Activated CD4-positive, alpha-beta memory T cell treated with anti-CD3 and anti-CD28 coated beads for 36 hours (primary cell): ENCODE results near the gene HEBP1. TPM values are rescaled to one million over a fixed set of nuclear protein-coding genes. Genes with fewer than 3 reads are reported as not detected.

ENCODE experiments used
- CTCF ChIA-PET: fragments of 350-600 bp; sonication (Branson Sonifier 250); formaldehyde crosslinking; loops from one replicate; lab custom pipeline; 2021; ENCODE audit warnings: antibody characterized with exemption, inconsistent platforms; lab: Charles Lee
- POLR2A ChIA-PET: fragments of 350-600 bp; sonication (Branson Sonifier 250); formaldehyde crosslinking; loops from one replicate; lab custom pipeline; 2021; ENCODE audit warnings: antibody characterized with exemption; lab: Charles Lee
- DNase-seq: peaks from one replicate; pipeline ENCODE4 v3.0.0-alpha.2; 2020
- H3K27ac Mint-ChIP-seq: one replicate; pipeline ENCODE4 v1.8.0; 2021; ENCODE audit warnings: mixed read lengths
- H3K27me3 Mint-ChIP-seq: one replicate; pipeline ENCODE4 v1.8.0; 2021; ENCODE audit warnings: mixed read lengths
- H3K36me3 Mint-ChIP-seq: one replicate; pipeline ENCODE4 v1.8.0; 2021; ENCODE audit warnings: mixed read lengths
- H3K4me1 Mint-ChIP-seq: one replicate; pipeline ENCODE4 v1.8.0; 2021; ENCODE audit warnings: low read depth, mixed read lengths
- H3K4me3 Mint-ChIP-seq: one replicate; pipeline ENCODE4 v1.8.0; 2021; ENCODE audit warnings: mild to moderate bottlenecking, mixed read lengths
- H3K9me3 Mint-ChIP-seq: one replicate; pipeline ENCODE4 v1.8.0; 2021; ENCODE audit warnings: mixed read lengths
- intact Hi-C: fragments of 100-400 bp; cut with micrococcal nuclease; formaldehyde crosslinking; loops from one replicate; pipeline ENCODE4 v1.15.1; 2023
- total RNA-seq, 2 experiments: library from RNA; stranded (reverse); gene quantifications; one replicate each; pipeline ENCODE4 v1.2.3, GENCODE V29; 2021

Gene HEBP1
- total RNA-seq, 2 experiments from 2014 or later: 20.5 to 22.4 TPM

DNA sequence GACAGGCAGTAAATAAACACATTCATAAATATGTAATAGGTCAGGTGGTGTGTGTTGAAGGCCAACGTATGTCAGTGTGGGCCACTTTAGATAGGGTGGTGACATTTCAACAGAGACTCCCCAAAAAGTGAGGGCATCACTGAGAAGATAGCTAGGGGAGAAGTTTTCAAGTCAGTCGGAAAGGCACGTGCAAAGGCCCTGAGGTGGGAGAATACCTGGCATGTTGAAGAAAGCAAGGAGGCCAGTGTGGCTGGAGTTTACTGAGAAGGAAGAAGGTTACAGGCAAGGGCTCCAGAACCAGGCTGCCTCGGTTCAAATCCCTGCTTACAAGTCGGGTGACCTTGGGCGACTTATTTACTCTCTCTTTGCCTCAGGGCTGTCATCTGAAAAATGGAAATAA, 11.0 kb upstream of the HEBP1 start:
- POLR2A ChIA-PET: no interaction called here
- no peaks in the 10 kb centered on the region for H3K9me3 Mint-ChIP-seq
- H3K27me3 Mint-ChIP-seq: no peaks in the 10 kb centered on the region
- CTCF ChIA-PET: no interaction called here
- H3K36me3 Mint-ChIP-seq: no peaks in the 10 kb centered on the region
- H3K4me1 Mint-ChIP-seq: no peaks in the 10 kb centered on the region
- no peak overlapping the region for H3K27ac Mint-ChIP-seq
- no peak for DNase-seq
- intact Hi-C loops: no loop called here
- H3K4me3 Mint-ChIP-seq: no peak overlapping the region

DNA sequence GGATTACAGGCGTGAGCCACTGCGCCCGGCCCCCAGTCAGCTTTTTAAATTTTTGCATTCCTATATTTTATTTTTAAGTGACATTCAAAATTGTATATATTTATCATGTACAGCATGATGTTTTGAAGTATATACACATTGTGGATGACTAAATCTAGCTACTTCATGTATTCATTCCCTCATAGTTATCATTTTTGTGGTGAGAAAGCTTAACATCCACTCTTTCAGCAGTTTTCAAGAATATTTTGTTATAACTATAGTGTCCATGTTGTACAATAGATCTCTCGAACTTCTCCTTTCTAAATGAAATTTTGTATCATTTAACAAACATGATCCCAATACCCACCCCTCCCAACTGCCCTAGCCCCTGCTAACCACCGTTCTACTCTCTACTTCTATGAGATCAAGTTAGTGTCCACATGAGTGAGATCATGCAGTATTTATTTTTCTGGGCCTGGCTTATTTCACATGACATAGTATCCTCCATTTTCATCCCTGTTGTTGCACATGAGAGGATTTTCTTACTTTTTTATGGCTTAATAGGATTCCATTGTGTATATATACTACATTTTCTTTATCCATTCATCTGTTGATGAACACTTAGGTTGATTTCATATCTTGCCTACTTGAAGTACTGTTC, 8.8 kb upstream of the HEBP1 start:
- intact Hi-C loops: no loop called here
- ChIA-PET POLR2A (no interaction called here), CTCF (no interaction called here)
- no peaks in the 10 kb centered on the region for H3K36me3 Mint-ChIP-seq
- H3K27me3 Mint-ChIP-seq: no peaks in the 10 kb centered on the region
- no peaks in the 10 kb centered on the region for H3K4me1 Mint-ChIP-seq
- no peak overlapping the region for H3K27ac Mint-ChIP-seq
- DNase-seq: no peak
- H3K4me3 Mint-ChIP-seq: no peak overlapping the region
- no peaks in the 10 kb centered on the region for H3K9me3 Mint-ChIP-seq

DNA sequence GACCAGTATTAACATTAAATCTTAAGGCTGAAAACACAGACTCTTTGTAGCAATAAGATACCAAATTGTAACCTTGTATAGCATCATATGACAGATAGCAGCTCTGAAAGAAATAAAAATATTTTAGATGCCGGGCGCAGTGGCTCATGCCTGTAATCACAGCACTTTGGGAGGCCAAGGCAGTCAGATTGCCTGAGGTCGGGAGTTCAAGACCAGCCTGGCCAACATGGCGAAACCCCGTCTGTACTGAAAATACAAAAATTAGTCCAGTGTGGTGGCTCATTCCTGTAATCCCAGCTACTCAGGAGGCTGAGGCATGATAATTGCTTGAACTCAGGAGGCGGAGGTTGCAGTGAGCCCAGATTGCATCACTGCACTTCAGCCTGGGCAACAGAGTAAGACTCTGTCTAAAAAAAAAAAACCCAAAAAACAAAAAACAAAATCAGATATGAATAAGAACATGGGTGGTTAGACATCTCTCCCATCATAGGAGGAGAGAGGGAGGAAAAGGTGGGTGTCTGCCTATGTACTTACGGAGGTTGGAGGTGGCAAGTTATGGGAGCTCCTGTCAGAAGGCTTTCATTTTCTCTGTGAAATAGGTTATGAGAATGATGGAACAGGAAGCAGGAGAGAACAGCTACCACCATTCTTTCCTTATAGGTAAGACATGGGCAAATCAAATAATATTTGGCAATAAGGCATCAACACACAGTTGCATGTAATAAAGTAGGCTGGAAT, 7.6 kb upstream of the HEBP1 start:
- H3K9me3 Mint-ChIP-seq: no peaks in the 10 kb centered on the region
- H3K36me3 Mint-ChIP-seq: no peaks in the 10 kb centered on the region
- ChIA-PET POLR2A (no interaction called here), CTCF (interaction anchor here (0.9 kb wide), 1 partner anchor 205 kb away, joined by 3 read pairs; no protein-coding TSS in a partner anchor)
- intact Hi-C loops: no loop called here
- H3K27ac Mint-ChIP-seq: no peak overlapping the region
- DNase-seq: no peak
- H3K27me3 Mint-ChIP-seq: no peaks in the 10 kb centered on the region
- H3K4me1 Mint-ChIP-seq: no peaks in the 10 kb centered on the region
- H3K4me3 Mint-ChIP-seq: no peak overlapping the region

DNA sequence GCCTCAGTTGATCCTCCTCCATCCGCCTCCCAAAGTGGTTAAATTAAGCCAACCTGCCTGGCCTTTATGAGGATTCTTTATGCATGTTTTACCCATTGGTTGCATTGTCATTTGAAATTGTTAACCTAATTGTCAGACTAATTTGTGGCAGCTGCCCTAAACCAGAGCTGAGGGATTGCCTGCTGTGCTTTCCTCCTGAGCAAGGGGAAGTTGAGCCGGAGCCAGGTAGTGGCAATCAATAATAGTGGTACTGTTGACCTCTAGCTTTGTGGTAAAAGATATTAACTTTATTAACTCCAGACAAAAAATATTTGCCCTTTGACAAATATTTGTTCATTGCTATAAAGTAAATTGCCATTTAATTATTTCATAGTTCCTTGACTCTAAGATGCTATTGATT, 5.6 kb upstream of the HEBP1 start:
- intact Hi-C loops: no loop called here
- H3K4me1 Mint-ChIP-seq: peaks cover 8% of the 10 kb centered on the region

DNA sequence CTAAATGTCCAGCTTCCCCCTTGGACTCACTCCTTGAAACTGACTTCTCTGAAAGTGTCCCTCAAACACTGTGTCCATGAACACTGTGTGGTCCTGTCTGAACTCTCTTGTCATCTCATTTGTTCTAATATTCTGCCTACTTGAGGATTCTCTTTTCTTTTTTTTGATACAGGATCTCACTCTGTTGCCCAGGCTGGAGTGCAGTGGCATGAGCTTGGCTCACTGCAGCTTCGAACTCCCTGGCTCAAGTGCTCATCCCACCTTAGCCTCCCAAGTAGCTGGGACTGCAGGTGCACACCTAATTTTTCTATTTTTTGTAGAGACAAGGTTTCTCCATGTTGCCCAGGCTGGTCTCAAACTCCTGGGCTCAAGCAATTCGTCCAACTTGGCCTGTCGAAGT, 4.9 kb upstream of the HEBP1 start:
- POLR2A ChIA-PET: no interaction called here
- no peak overlapping the region for H3K4me3 Mint-ChIP-seq
- H3K27me3 Mint-ChIP-seq: peaks cover 6% of the 10 kb centered on the region
- H3K36me3 Mint-ChIP-seq: no peaks in the 10 kb centered on the region
- CTCF ChIA-PET: no interaction called here
- DNase-seq: no peak
- H3K4me1 Mint-ChIP-seq: peaks cover 9% of the 10 kb centered on the region
- intact Hi-C loops: loop anchor here (5.0 kb wide), 4 partner anchors 88 to 1362 kb away; partner anchors contain the start of genes ATF7IP, DUSP16 and EMP1
- no peaks in the 10 kb centered on the region for H3K9me3 Mint-ChIP-seq
- H3K27ac Mint-ChIP-seq: no peak overlapping the region

More for the DNA sequence above, 5.6 kb upstream of the HEBP1 start:
- ChIA-PET POLR2A (no interaction called here), CTCF (interaction anchor here (0.6 kb wide), 1 partner anchor 296 kb away, joined by 3 read pairs; no protein-coding TSS in a partner anchor)
- Mint-ChIP-seq H3K27me3 (peaks cover 6% of the 10 kb centered on the region), H3K9me3 (no peaks in the 10 kb centered on the region), H3K27ac (no peak overlapping the region), H3K36me3 (no peaks in the 10 kb centered on the region), H3K4me3 (no peak overlapping the region)
- no peak for DNase-seq

DNA sequence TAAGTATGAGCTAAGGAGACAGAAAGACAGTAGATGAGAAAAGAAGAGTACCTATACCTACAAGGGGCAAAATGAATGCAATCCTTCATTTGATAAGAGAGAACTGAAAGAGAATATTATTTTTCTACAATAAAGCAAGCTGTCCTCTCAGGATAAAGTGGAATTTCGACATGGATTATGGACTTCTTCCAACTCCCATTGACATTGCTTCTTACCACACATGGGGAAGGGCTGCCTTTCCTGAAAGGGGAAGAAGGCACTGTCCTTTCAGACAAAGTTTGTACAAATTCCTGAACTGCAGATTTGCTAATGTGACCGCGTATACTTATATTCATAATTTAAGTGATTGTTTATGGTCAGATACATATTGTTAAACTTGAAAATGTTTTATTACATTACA, 4.3 kb upstream of the HEBP1 start:
- Mint-ChIP-seq H3K4me1 (peaks cover 13% of the 10 kb centered on the region), H3K27me3 (peaks cover 6% of the 10 kb centered on the region), H3K36me3 (no peaks in the 10 kb centered on the region), H3K9me3 (no peaks in the 10 kb centered on the region), H3K27ac (no peak overlapping the region), H3K4me3 (no peak overlapping the region)
- ChIA-PET CTCF (no interaction called here), POLR2A (no interaction called here)
- DNase-seq: no peak
- intact Hi-C loops: loop anchor here (5.0 kb wide), 4 partner anchors 87 to 1363 kb away; partner anchors contain the start of genes ATF7IP, DUSP16 and EMP1

DNA sequence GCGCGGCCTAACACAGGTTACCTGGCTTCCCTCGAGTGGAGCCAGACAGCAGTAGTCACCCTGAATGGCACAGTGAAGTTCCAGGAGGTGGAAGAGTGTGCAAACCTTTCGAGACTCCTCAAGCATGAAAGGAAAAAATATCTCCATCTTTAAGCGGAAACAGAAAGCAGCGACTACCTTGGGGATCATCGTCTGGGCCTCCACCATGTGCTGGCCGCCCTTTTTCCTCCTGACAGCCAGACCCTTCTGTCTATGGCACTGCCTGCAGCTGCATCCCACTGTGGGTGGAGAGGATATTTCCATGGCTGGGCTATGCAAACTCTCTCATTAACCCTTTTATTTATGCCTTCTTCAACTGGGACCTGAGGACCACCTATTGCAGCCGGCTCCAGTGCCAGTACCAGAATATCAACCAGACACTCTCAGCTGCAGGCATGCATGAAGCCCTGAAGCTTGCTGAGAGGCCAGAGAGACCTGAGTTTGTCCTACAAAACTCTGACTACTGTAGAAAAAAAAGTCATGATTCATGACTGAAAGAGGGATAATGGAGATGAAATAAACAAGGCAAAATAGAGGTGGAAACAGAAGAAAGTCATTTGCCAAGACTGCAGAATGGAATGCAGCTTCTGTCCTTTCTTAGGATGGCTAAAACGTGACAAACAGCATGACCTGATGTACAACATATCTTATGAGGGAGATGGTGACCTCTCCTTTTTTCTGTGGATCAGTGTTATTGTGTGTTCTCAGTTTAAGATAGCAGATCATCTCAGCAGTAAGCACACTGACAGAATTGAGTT, 2.4 kb upstream of the HEBP1 start:
- intact Hi-C loops: loop anchor here (5.0 kb wide), 4 partner anchors 85 to 1365 kb away; partner anchors contain the start of genes ATF7IP, DUSP16 and EMP1
- H3K27me3 Mint-ChIP-seq: peaks cover 6% of the 10 kb centered on the region
- H3K9me3 Mint-ChIP-seq: no peaks in the 10 kb centered on the region
- peaks cover 20% of the 10 kb centered on the region for H3K4me1 Mint-ChIP-seq
- H3K27ac Mint-ChIP-seq: no peak overlapping the region
- H3K36me3 Mint-ChIP-seq: no peaks in the 10 kb centered on the region
- H3K4me3 Mint-ChIP-seq: peak overlapping the region; percentile 65
- CTCF ChIA-PET: interaction anchor here (0.8 to 3.3 kb wide), 3 partner anchors 19 to 209 kb away, joined by 3 to 18 read pairs (median 3); no protein-coding TSS in a partner anchor
- no peak for DNase-seq
- POLR2A ChIA-PET: no interaction called here

DNA sequence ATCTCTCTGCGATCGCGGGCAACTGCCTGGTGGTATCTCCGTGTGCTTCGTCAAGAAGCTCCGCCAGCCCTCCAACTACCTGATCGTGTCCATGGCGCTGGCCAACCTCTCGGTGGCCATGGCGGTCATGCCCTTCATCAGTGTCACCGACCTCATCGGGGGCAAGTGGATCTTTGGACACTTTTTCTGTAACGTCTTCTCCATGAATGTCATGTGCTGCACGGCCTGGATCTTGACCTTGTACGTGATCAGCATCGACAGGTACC, 1.6 kb upstream of the HEBP1 start:
- peak overlapping the region; percentile 65 for H3K4me3 Mint-ChIP-seq
- intact Hi-C loops: loop anchor here (2.0 to 5.0 kb wide), 7 partner anchors 84 to 1366 kb away; partner anchors contain the start of genes ATF7IP, DUSP16, EMP1 and GSG1
- peaks cover 25% of the 10 kb centered on the region for H3K4me1 Mint-ChIP-seq
- no peak overlapping the region for H3K27ac Mint-ChIP-seq
- CTCF ChIA-PET: interaction anchor here (3.3 kb wide), 1 partner anchor 210 kb away, joined by 18 read pairs; no protein-coding TSS in a partner anchor
- peaks cover 6% of the 10 kb centered on the region for H3K27me3 Mint-ChIP-seq
- H3K36me3 Mint-ChIP-seq: no peaks in the 10 kb centered on the region
- POLR2A ChIA-PET: no interaction called here
- no peaks in the 10 kb centered on the region for H3K9me3 Mint-ChIP-seq
- no peak for DNase-seq

DNA sequence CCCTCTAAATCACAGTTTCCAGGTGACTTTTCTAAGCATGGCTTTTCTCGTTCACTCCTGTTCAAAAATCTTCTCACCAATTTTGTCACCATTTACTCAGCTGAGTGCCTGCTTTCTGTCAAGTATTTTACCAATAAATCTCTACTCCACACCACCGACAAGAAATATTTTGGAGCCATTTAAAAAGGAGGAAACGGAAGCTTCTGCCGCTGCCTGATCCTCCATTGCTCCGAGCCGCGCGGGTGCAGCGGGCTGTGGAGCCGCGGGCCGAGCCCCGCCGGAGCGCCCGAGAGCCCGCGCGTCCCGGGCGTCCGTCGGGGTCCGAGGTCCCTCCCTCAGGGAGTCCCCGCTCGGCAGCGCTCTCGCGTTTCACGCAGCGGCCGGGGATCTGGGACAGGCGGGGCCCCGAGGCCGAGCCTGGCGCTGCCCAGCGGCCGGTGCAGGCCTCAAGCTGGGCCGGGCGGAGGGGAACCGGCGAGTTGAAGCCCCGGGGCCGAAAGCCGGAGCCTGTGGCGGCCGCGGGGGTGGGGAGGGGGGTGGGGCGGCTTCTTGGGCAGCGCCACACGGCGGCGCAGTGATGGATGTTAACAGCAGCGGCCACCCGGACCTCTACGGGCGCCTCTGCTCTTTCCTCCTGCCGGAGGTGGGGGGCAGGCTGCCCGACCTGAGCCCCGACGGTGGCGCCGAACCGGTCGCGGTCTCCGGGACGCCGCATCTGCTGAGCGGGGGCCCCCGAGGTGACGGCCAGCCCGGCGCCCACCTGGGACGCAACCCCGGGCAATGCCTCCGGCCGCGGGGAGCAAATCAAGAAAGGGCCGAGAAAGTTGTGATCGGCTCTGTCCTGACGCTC, 1.1 kb upstream of the HEBP1 start:
- peak overlapping the region; percentile 53 for H3K27ac Mint-ChIP-seq
- H3K4me1 Mint-ChIP-seq: peaks cover 25% of the 10 kb centered on the region
- CTCF ChIA-PET: interaction anchor here (3.3 kb wide), 1 partner anchor 210 kb away, joined by 18 read pairs; no protein-coding TSS in a partner anchor
- POLR2A ChIA-PET: no interaction called here
- peak overlapping the region; percentile 82 for H3K4me3 Mint-ChIP-seq
- peaks cover 6% of the 10 kb centered on the region for H3K27me3 Mint-ChIP-seq
- no peaks in the 10 kb centered on the region for H3K9me3 Mint-ChIP-seq
- DNase-seq: peak; percentile 42
- no peaks in the 10 kb centered on the region for H3K36me3 Mint-ChIP-seq
- intact Hi-C loops: loop anchor here (1.0 to 5.0 kb wide), 10 partner anchors 46 to 1366 kb away; partner anchors contain the start of genes ATF7IP, DDX47, DUSP16 and EMP1

DNA sequence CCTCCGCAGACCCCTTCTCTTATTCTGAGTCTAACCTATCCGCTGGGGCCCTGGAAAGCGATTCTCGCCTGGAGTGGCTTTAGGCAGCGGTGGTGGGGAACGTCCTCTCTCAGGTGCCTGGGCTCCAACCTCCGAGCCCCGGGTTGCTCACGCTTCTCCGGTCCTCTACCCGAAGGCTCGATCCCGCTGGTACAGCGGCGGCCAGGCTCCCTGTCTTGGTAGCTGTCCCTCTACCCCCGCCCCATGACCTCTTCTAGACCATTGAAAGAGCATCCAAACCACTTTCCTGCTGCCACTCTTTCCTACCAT, 505 bp upstream of the HEBP1 start:
- Mint-ChIP-seq H3K36me3 (no peaks in the 10 kb centered on the region), H3K27me3 (peaks cover 6% of the 10 kb centered on the region), H3K4me1 (peaks cover 25% of the 10 kb centered on the region), H3K4me3 (peak overlapping the region; percentile 82), H3K9me3 (no peaks in the 10 kb centered on the region), H3K27ac (peak overlapping the region; percentile 53)
- CTCF ChIA-PET: interaction anchor here (3.3 kb wide), 1 partner anchor 211 kb away, joined by 18 read pairs; no protein-coding TSS in a partner anchor
- intact Hi-C loops: loop anchor here (1.0 to 5.0 kb wide), 10 partner anchors 47 to 1367 kb away; partner anchors contain the start of genes ATF7IP, DDX47, DUSP16 and EMP1
- POLR2A ChIA-PET: no interaction called here
- DNase-seq: no peak

DNA sequence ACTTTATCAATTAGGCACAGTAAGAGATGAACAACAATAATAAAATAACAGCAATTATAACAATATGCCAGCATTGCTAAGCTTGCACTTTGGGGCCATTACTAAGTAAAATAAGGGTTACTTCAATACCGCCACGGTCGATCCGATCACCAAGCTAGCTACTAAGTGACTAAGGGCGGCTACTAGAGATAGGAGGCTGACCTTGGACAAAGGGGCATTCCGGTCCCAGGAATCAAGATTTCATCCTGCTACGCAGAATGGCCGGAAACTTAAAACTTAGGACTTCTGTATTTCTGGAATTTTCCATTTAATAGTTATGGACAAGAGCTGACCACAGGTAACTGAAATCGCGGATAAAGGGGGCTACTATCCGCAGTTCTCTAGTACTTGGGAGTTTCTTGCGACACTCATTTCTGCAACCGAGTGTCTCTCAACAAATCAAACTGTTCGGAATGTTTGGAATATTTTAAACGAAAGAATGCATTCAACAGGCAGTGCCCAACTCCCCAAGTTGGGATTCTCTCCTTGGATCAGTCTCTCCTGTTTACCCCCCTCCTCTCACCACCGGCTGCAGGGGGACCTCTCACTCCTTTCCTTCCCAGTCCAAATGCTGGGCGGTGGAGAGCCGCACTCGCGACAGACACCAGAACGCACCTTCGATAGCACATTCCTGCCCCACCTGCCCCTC, 650 bp downstream of the HEBP1 start:
- Mint-ChIP-seq H3K9me3 (no peaks in the 10 kb centered on the region), H3K27ac (no peak overlapping the region), H3K36me3 (no peaks in the 10 kb centered on the region), H3K27me3 (peaks cover 6% of the 10 kb centered on the region), H3K4me3 (peak overlapping the region; percentile 82), H3K4me1 (peaks cover 25% of the 10 kb centered on the region)
- CTCF ChIA-PET: interaction anchor here (1.6 kb wide), 1 partner anchor 256 kb away, joined by 4 read pairs; no protein-coding TSS in a partner anchor
- DNase-seq: no peak
- intact Hi-C loops: no loop called here
- POLR2A ChIA-PET: interaction anchor here (0.6 kb wide), 1 partner anchor 101 kb away, joined by 3 read pairs; no protein-coding TSS in a partner anchor
